CD8-positive, alpha-beta memory T cell (primary cell): ENCODE data around the gene AP2M1. TPM values are rescaled to one million over a fixed set of nuclear protein-coding genes. Genes with fewer than 3 reads are reported as not detected.
"Not testable (repeated sequence)": the region's sequence is repeated elsewhere in the genome, so short reads cannot be mapped to it uniquely, and the experiment has no call there.

Experiments
- CTCF ChIA-PET: fragments of 350-600 bp; sonication (Branson Sonifier 250); formaldehyde crosslinking; loops from one replicate; lab custom pipeline; 2021; ENCODE audit warnings: antibody characterized with exemption; lab: Charles Lee
- POLR2A ChIA-PET: fragments of 350-600 bp; sonication (Branson Sonifier 250); formaldehyde crosslinking; loops from one replicate; lab custom pipeline; 2021; ENCODE audit warnings: antibody characterized with exemption; lab: Charles Lee
- DNase-seq, 5 donors: peaks; one replicate each; pipeline versions ENCODE4 v3.0.0 to v3.0.0-alpha.2; 2020 to 2022; ENCODE audit warnings: mixed read lengths in 1 of 5
- H3K27ac ChIP-seq: one replicate; pipeline ENCODE4 v1.7.0; 2013; ENCODE audit warnings: low read depth, mild to moderate bottlenecking, low read length, moderate library complexity
- H3K27me3 ChIP-seq: 2 replicates; pipeline ENCODE4 v1.7.0; 2013; ENCODE audit warnings: low read length, mild to moderate bottlenecking; ENCODE audit not compliant: insufficient read depth, poor library complexity, severe bottlenecking
- H3K36me3 ChIP-seq: 2 replicates; pipeline ENCODE4 v1.7.0; 2013; ENCODE audit warnings: mild to moderate bottlenecking, low read length, moderate library complexity; ENCODE audit not compliant: insufficient read depth
- H3K4me1 ChIP-seq: 2 replicates; pipeline ENCODE4 v1.7.0; 2013; ENCODE audit warnings: mild to moderate bottlenecking, low read length, moderate library complexity; ENCODE audit not compliant: insufficient read depth
- H3K4me3 ChIP-seq: 2 replicates; pipeline ENCODE4 v1.7.0; 2013; ENCODE audit warnings: mild to moderate bottlenecking, low read length
- H3K9me3 ChIP-seq: 2 replicates; pipeline ENCODE4 v1.7.0; 2013; ENCODE audit warnings: mild to moderate bottlenecking, low read length
- H3K27ac Mint-ChIP-seq, 8 donors: one replicate each; pipeline ENCODE4 v1.8.0; 2020 to 2021; ENCODE audit warnings: mixed read lengths in 8 of 8, mild to moderate bottlenecking in 6 of 8, inconsistent platforms in 3 of 8, moderate library complexity in 3 of 8
- H3K27me3 Mint-ChIP-seq, 2 donors: one replicate each; pipeline ENCODE4 v1.8.0; 2020 to 2021; ENCODE audit warnings: mixed read lengths in 2 of 2, mild to moderate bottlenecking in 1 of 2, moderate library complexity in 1 of 2
- H3K36me3 Mint-ChIP-seq, 3 donors: one replicate each; pipeline ENCODE4 v1.8.0; 2020 to 2021; ENCODE audit warnings: mixed read lengths in 3 of 3, inconsistent platforms in 1 of 3, mild to moderate bottlenecking in 1 of 3
- H3K4me1 Mint-ChIP-seq, 3 donors: one replicate each; pipeline ENCODE4 v1.8.0; 2020 to 2021; ENCODE audit warnings: mixed read lengths in 3 of 3, inconsistent platforms in 1 of 3, mild to moderate bottlenecking in 1 of 3
- H3K4me3 Mint-ChIP-seq, 7 donors: one replicate each; pipeline ENCODE4 v1.8.0; 2020 to 2021; ENCODE audit warnings: mixed read lengths in 7 of 7, mild to moderate bottlenecking in 6 of 7, moderate library complexity in 4 of 7, inconsistent platforms in 2 of 7
- H3K9me3 Mint-ChIP-seq, 5 donors: one replicate each; pipeline ENCODE4 v1.8.0; 2020 to 2022; ENCODE audit warnings: mixed read lengths in 5 of 5, mild to moderate bottlenecking in 3 of 5, moderate library complexity in 2 of 5, inconsistent platforms in 1 of 5
- polyA plus RNA-seq: library from polyadenylated mRNA; unstranded; fragments of 300-500 nt; fragmentation: Illumina TruSeq; gene quantifications from one replicate; pipeline ENCODE4 v1.2.3, GENCODE V29; 2021
- total RNA-seq, 2 experiments: library from RNA; stranded (reverse); gene quantifications; one replicate each; pipeline ENCODE4 v1.2.3, GENCODE V29; 2021

Gene AP2M1
- total and polyA plus RNA-seq, 3 experiments from 2014 or later: 265 to 270 (median 268) TPM

DNA sequence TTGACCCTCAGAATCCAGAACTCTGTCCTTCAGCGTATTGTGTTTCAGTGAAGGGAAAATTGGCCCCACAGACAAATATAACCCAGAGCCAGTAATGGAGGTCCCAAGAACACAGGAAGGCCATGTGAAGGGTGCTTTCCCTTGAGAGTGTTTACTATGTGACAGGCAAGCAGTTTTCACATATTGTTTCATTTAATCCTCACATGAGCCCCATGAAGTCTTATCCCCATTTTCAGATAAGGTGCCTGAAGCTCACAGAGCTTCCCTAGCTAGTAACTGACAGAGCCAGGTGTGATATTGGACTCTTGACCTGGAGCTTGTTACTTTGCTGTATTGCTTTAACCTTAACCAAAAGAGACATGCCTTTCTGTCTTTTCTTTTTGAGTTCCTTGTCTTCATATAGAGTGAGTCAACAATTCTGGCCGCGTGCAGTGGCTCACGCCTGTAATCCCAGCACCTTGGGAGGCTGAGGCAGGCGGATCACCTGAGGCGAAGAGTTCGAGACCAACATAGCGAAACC is 28.8 kb upstream of the AP2M1 start:
- Mint-ChIP-seq H3K4me1 (no peaks in the 10 kb centered on the region), H3K36me3 (peaks cover 7 to 56% (median 13%) of the 10 kb centered on the region in 3 donors), H3K27me3 (no peaks in the 10 kb centered on the region), H3K4me3 (no peak overlapping the region), H3K27ac (peak overlapping the region in 1 of 8 donors; percentile 40), H3K9me3 (no peaks in the 10 kb centered on the region)
- DNase-seq: no peak
- ChIA-PET POLR2A (interaction anchor here (1.8 kb wide), 1 partner anchor 11 kb away, joined by 6 read pairs; the partner anchor contains the start of gene EIF2B5), CTCF (interaction anchor here (0.7 to 3.8 kb wide), 6 partner anchors 10 to 104 kb away, joined by 3 to 15 read pairs (median 4); partner anchors contain the start of genes DVL3, EEF1AKMT4 and EIF2B5)
- H3K9me3 ChIP-seq: no peaks in the 10 kb centered on the region
- no peaks in the 10 kb centered on the region for H3K4me1 ChIP-seq
- no peaks in the 10 kb centered on the region for H3K27me3 ChIP-seq
- H3K27ac ChIP-seq: no peak overlapping the region
- no peak overlapping the region for H3K4me3 ChIP-seq
- peaks cover 32% of the 10 kb centered on the region for H3K36me3 ChIP-seq

DNA sequence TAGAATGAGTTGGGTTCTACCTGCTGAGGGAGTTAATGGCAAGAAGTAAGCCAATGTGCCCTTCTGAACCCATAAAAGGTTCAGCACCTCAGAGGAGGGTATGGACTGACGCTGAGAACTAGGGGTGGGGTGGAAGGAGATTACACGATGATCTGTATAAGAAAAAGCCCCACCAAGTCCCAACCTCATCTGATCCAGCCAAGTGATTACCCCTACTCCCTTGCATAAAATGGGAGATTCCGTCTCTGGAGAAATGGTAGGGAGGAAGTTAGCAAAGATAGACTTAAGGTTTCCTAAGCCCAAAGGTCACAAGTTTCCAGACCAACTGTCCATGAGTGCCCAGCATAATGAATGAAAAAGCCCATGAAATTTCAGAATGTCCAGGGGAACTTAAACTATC is 26.6 kb upstream of the AP2M1 start:
- Mint-ChIP-seq H3K4me1 (no peaks in the 10 kb centered on the region), H3K9me3 (no peaks in the 10 kb centered on the region), H3K27ac (peak overlapping the region in 2 of 8 donors; percentile 9 to 62), H3K4me3 (no peak overlapping the region), H3K27me3 (no peaks in the 10 kb centered on the region), H3K36me3 (peaks cover 0 to 33% (median 2%) of the 10 kb centered on the region in 3 donors)
- ChIA-PET POLR2A (interaction anchor here (0.9 kb wide), 1 partner anchor 11 kb away, joined by 4 read pairs; no protein-coding TSS in a partner anchor), CTCF (no interaction called here)
- H3K36me3 ChIP-seq: peaks cover 19% of the 10 kb centered on the region
- H3K27me3 ChIP-seq: no peaks in the 10 kb centered on the region
- no peak overlapping the region for H3K27ac ChIP-seq
- H3K4me1 ChIP-seq: no peaks in the 10 kb centered on the region
- no peaks in the 10 kb centered on the region for H3K9me3 ChIP-seq
- DNase-seq: no peak
- H3K4me3 ChIP-seq: no peak overlapping the region

DNA sequence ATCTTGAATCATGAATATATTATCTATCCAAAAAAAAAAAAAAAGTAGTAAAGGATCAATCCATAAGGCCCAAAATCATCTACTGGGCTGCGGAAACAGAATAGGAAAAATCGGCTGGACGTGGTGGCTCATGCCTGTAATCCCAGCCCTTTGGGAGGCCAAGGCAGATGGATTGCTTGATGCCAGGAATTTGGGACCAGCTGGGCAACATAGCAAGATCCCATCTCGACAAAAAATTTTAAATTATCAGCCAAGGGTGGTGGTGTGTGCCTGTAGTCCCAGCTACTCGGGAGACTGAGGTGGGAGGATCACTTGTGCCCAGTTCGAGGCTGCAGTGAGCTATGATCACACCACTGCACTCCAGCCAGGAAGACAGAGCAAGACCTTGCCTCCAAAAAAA is 25.5 kb upstream of the AP2M1 start:
- POLR2A ChIA-PET: interaction anchor here (0.9 kb wide), 1 partner anchor 10 kb away, joined by 4 read pairs; no protein-coding TSS in a partner anchor
- H3K4me3 Mint-ChIP-seq: no peak overlapping the region
- H3K9me3 Mint-ChIP-seq: no peaks in the 10 kb centered on the region
- peaks cover 0 to 22% (median 0%) of the 10 kb centered on the region in 3 donors for H3K36me3 Mint-ChIP-seq
- H3K4me3 ChIP-seq: no peak overlapping the region
- CTCF ChIA-PET: no interaction called here
- peaks cover 0 to 3% (median 0%) of the 10 kb centered on the region in 3 donors for H3K4me1 Mint-ChIP-seq
- no peak overlapping the region for H3K27ac ChIP-seq
- no peaks in the 10 kb centered on the region for H3K9me3 ChIP-seq
- no peaks in the 10 kb centered on the region for H3K4me1 ChIP-seq
- no peaks in the 10 kb centered on the region for H3K27me3 Mint-ChIP-seq
- H3K27me3 ChIP-seq: no peaks in the 10 kb centered on the region
- H3K27ac Mint-ChIP-seq: peak overlapping the region in 1 of 8 donors; percentile 48
- peaks cover 9% of the 10 kb centered on the region for H3K36me3 ChIP-seq
- DNase-seq: no peak

DNA sequence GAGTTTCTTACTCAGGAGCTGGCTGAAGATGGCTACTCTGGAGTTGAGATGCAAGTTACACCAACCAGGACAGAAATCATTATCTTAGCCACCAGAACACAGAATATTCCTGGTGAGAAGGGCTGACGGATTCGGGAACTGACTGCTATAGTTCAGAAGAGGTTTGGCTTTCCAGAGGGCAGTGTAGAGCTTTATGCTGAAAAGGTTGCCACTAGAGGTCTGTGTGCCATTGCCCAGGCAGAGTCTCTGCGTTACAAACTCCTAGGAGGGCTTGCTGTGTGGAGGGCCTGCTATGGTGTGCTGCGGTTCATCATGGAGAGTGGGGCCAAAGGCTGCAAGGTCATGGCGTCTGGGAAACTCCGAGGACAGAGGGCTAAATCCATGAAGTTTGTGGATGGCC is 24.9 kb upstream of the AP2M1 start:
- CTCF ChIA-PET: not testable (repeated sequence)

DNA sequence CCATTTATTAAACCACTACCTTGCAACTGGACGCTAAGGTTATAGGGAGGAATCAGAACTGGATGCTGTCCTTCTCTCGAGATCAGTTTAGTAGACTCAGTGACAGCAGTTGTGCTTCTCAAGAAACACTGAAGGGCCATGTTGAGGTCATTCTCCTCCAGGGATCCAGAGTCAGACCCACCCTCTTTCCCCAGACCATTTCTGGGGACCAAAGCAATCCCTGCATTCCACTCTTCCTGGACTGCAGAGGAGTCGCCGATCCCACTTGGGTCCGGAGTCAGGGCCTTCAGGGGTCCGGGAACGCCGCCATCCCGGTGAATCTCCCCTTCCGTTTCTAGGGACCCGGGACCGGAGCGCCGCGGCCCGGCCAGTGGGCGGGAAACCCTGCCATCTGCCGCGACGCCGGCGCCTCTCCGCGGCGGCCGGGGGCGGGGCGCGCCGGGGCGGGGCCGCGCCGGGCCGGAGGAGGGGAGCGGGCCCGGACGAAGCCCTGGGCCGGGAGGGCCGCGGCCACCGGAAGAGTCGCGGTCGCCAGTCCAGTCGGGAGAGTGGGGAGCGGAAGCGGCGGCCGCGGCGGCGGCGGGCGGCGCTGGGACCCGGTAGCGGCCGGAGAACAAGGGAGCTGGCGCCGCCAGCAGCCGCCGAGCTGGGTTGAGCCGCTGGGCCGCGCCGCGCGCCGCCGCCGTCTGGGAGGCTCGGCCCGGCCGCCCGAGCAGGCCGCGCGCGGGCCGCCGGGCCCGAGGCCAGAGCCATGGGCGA is 19.6 kb upstream of the AP2M1 start, which contains the start of gene DVL3:
Gene DVL3, plus strand, starts transcription at position 493 of the 759 bp plus-strand sequence. Its CDS starts 259 bp downstream, at position 752.
- H3K4me1 Mint-ChIP-seq: peaks cover 23 to 39% (median 28%) of the 10 kb centered on the region in 3 donors
- Histone ChIP-seq H3K27me3 (no peaks in the 10 kb centered on the region), H3K4me1 (peaks cover 17% of the 10 kb centered on the region), H3K9me3 (no peaks in the 10 kb centered on the region), H3K36me3 (no peaks in the 10 kb centered on the region), H3K4me3 (peak within 1 kb of the TSS; percentile 84), H3K27ac (peak within 1 kb of the TSS; percentile 70)
- DNase-seq: peak; percentile 38 to 61 (median 40)
- peak within 1 kb of the TSS; percentile 94 to 99 (median 95) for H3K4me3 Mint-ChIP-seq
- no peaks in the 10 kb centered on the region for H3K27me3 Mint-ChIP-seq
- H3K27ac Mint-ChIP-seq: peak within 1 kb of the TSS; percentile 61 to 100 (median 90)
- H3K9me3 Mint-ChIP-seq: no peaks in the 10 kb centered on the region
- H3K36me3 Mint-ChIP-seq: peaks cover 0 to 5% (median 1%) of the 10 kb centered on the region in 3 donors
- CTCF ChIA-PET: interaction anchor here (1.1 to 1.7 kb wide), 5 partner anchors 9 to 20 kb away, joined by 4 to 7 read pairs (median 5); partner anchors contain the start of gene EIF2B5
- POLR2A ChIA-PET: interaction anchor here (0.6 to 1.3 kb wide), 4 partner anchors 11 to 43 kb away, joined by 3 to 13 read pairs (median 6); partner anchors contain the start of gene EIF2B5

More for the DNA sequence above, 24.9 kb upstream of the AP2M1 start:
- H3K36me3 ChIP-seq, H3K27me3 Mint-ChIP-seq, H3K4me1 ChIP-seq, H3K4me3 ChIP-seq, H3K9me3 ChIP-seq, H3K27ac ChIP-seq, POLR2A ChIA-PET, H3K27me3 ChIP-seq, H3K9me3 Mint-ChIP-seq, DNase-seq, H3K4me1 Mint-ChIP-seq: not testable (repeated sequence)
- Mint-ChIP-seq H3K4me3 (peak overlapping the region in 1 of 7 donors; percentile 48), H3K27ac (peak overlapping the region in 1 of 8 donors; percentile 48), H3K36me3 (peaks cover 0 to 16% (median 0%) of the 10 kb centered on the region in 3 donors)

DNA sequence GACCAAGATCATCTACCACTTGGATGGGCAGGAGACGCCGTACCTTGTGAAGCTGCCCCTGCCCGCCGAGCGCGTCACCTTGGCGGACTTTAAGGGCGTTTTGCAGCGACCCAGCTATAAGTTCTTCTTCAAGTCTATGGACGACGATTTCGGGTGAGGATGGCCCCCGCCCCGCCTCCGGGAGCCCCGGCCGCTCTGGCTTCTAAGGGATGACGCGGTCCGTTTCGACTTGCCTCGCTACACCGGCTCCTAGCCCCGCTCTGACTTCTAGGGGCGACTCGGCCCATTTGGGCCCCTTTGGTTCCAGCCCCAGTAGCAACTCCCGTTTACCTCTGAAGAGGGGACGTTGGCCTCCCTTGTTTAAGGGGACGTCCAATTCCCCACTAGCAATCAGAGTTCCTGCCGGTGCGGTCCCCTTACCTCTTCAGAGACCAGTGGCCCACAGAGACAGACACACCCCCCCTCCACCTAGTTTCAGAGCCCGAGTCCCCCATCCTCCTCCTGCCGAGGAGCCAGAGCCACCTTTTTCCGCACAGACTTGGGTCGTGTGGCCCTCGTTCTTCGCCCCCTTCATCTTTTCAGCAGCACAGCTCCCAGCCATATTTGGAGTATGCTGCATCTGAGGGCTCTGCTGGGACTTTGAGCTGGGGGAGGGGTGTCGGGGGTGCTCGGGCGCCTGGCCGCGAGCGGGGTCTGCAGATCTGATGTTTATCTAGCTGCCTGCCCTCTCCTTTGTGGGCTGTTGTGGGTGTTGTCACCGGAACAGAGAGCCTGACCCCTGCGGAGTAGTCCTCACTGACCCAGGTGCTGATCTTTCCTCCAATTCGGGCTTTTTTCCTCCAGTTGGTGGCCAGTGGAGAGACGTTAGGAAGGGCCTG is 18.8 kb upstream of the AP2M1 start:
- POLR2A ChIA-PET: interaction anchor here (0.6 to 1.3 kb wide), 4 partner anchors 11 to 42 kb away, joined by 3 to 13 read pairs (median 6); partner anchors contain the start of gene EIF2B5
- H3K9me3 Mint-ChIP-seq: no peaks in the 10 kb centered on the region
- H3K36me3 ChIP-seq: no peaks in the 10 kb centered on the region

DNA sequence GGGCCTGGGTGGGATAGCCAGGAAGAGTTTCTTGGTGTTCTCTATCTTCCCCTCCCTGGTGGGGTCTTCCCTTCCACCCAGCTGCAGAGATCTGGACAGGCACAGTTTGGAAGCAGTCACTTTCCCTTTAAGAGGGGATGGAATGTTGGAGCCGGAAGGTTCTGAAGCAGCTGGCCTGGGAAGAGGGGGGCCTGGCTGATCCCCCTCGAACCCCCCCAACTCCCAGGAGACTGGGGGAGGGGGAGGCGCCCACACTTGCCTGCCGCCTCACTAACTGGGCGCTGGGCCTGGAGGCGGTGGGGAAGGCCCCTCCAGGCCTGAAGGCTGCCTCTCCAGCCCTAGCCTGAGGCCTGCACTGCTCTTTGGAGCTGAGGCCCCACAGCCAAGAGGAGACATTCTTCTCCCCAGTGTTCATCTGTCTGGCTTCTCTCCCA is 18.1 kb upstream of the AP2M1 start:
- no peaks in the 10 kb centered on the region for H3K27me3 ChIP-seq
- no peaks in the 10 kb centered on the region for H3K9me3 Mint-ChIP-seq
- H3K4me1 ChIP-seq: peaks cover 17% of the 10 kb centered on the region
- H3K36me3 Mint-ChIP-seq: peaks cover 0 to 9% (median 3%) of the 10 kb centered on the region in 3 donors
- no peaks in the 10 kb centered on the region for H3K9me3 ChIP-seq
- H3K36me3 ChIP-seq: no peaks in the 10 kb centered on the region
- DNase-seq: no peak
- peak overlapping the region; percentile 70 for H3K27ac ChIP-seq
- peak overlapping the region; percentile 29 to 100 (median 74) for H3K27ac Mint-ChIP-seq
- POLR2A ChIA-PET: no interaction called here
- peak overlapping the region; percentile 94 to 99 (median 95) for H3K4me3 Mint-ChIP-seq
- no peaks in the 10 kb centered on the region for H3K27me3 Mint-ChIP-seq
- CTCF ChIA-PET: interaction anchor here (0.8 to 1.7 kb wide), 6 partner anchors 9 to 93 kb away, joined by 3 to 7 read pairs (median 4); partner anchors contain the start of genes EEF1AKMT4 and EIF2B5
- H3K4me1 Mint-ChIP-seq: peaks cover 29 to 47% (median 37%) of the 10 kb centered on the region in 3 donors
- peak overlapping the region; percentile 84 for H3K4me3 ChIP-seq

More for the DNA sequence above, 18.8 kb upstream of the AP2M1 start:
- DNase-seq: peak; percentile 26 to 63 (median 35)
- Mint-ChIP-seq H3K27ac (peak overlapping the region; percentile 55 to 100 (median 90)), H3K27me3 (no peaks in the 10 kb centered on the region), H3K36me3 (peaks cover 0 to 7% (median 1%) of the 10 kb centered on the region in 3 donors), H3K4me1 (peaks cover 26 to 44% (median 34%) of the 10 kb centered on the region in 3 donors), H3K4me3 (peak overlapping the region; percentile 94 to 99 (median 95))
- no peaks in the 10 kb centered on the region for H3K9me3 ChIP-seq
- no peaks in the 10 kb centered on the region for H3K27me3 ChIP-seq
- H3K27ac ChIP-seq: peak overlapping the region; percentile 70
- peak overlapping the region; percentile 84 for H3K4me3 ChIP-seq
- CTCF ChIA-PET: interaction anchor here (1.1 to 1.7 kb wide), 6 partner anchors 9 to 94 kb away, joined by 3 to 7 read pairs (median 5); partner anchors contain the start of genes EEF1AKMT4 and EIF2B5
- H3K4me1 ChIP-seq: peaks cover 17% of the 10 kb centered on the region
